ENCODE data around the gene LRRTM2.

Gene LRRTM2

DNA sequence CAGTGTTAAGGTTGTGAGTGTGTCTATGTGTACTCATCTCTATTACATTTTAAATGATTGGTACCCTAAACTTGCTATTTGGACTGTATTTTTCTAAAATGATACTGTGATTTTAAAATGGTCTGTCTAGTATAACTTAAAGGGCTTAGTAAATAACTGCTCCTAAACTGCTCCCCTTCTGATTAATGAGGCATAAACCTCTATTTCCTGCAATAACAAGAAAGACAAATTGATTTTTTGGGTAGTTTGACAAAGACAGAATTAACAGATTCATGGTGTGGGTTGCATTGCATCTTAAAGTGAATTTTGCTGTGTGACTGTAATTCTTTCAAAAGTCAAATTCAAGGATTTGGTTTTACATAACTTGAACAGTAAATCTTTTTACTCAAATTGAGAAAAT, 8.1 kb upstream of the LRRTM2 start:
- DNase-seq: no peak

- no peak for DNase-seq
Observed at GRCh38 chr5:138878437-138879235, 3.5 kb upstream of the LRRTM2 start.

DNA sequence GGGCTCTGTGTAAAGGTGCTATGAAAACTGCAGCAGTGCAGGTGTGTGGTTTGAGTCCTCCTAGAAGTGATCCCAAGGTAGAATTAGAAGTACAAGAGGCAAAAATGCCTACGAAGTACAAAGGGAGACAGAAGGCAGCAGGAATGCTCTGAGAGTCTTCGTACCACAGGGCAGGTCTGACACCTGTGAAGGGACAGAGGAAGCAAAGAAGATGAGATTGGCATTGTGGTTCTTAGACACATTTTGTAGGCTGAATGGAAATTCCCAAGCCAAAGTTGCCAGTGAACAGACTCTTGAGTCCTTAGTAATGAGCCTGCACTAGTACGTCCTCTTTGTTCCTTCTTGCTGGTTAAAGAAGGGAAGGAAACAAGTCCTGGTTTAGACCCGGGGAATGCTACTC, 1.7 kb upstream of the LRRTM2 start:
- DNase-seq: no peak

- DNase-seq: no peak
Observed at GRCh38 chr5:138875946-138876345, 811 bp upstream of the LRRTM2 start.

DNA sequence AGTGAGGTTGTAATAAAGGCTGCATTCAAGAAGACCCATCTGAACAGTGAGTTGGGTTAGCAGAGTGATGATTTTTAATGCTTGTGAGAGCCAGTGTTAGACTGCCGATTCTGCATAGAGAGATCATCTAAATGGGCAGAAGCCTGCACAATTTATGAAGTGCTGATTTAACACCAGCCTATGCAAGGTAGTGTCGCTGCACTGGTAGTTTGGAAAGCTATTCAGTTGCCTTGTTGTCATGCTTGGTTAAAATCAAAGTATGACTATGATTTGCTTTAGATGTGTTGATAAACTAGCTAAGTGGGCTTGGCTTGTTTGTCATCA, 379 bp upstream of the LRRTM2 start:
- DNase-seq: no peak

DNA sequence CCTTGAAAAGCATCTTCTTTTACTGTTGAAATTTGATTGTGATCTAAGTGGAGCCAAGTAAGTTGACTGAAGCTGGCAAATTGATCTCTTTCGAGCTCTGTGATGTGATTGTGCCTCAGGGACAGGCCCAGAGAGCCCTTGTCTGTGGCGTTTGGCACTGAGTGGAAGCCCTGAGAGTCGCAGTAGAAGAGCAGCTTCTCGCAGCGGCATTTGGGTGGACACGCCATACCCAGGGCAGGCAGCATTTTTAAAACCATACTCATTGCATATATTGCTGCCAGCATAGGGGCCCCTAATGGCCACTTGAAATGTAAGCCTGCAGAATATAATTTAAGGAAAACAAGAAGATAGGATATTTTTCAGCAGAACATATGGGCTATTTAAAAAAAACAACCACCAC, 894 bp downstream of the LRRTM2 start:
- no peak for DNase-seq

GRCh38 chr5:138873466-138874221, 1.5 kb downstream of the LRRTM2 start:
- DNase-seq: no peak

DNA sequence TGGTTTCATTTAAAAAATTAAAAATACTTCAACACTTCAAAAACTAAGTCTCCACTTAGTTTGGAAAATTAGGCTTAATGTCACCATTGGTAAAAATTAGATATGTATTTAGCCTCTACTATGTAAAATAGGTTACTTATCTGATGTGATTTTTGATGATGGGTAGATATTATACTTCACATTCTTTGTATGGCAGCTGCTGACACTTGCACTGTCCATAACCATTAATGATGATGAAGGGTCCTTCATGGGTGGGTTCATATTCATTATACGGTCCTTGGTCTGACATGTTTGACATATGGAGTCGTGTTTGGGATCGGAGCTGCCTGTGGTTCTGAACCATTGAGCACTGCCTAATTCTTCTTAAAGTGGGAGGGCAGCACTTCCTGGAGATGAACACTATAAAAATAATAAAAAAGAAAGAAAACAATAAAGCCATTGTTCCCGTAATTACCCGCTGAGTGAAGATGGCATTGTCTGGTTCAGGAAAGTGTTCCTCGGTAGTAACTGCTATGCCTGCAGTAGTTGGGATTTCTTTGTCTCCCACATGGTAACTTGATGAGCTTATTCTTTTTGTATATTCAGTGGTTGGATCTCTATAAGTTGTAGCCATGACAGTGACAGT, 2.2 kb downstream of the LRRTM2 start:
- no peak for DNase-seq

DNA sequence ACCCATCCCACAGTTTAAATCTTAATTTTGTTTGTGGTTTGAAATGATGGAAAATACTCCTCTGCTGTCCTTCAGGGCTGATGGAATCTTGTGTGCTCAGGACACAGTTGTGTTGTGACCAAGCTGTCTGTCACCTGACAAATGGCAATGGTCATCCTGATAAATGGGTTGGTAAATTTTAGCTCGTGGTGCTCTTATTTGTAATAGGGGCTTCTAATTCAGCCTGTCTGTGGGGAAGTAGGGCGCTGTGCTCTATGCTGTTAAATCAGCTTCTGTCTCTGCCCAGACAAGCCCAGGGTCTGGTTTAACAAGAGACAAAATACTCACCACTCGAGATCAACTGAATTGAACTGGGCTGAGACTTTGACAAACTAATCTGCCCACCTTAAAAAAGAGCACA, 4.5 kb downstream of the LRRTM2 start:
- DNase-seq: no peak

DNA sequence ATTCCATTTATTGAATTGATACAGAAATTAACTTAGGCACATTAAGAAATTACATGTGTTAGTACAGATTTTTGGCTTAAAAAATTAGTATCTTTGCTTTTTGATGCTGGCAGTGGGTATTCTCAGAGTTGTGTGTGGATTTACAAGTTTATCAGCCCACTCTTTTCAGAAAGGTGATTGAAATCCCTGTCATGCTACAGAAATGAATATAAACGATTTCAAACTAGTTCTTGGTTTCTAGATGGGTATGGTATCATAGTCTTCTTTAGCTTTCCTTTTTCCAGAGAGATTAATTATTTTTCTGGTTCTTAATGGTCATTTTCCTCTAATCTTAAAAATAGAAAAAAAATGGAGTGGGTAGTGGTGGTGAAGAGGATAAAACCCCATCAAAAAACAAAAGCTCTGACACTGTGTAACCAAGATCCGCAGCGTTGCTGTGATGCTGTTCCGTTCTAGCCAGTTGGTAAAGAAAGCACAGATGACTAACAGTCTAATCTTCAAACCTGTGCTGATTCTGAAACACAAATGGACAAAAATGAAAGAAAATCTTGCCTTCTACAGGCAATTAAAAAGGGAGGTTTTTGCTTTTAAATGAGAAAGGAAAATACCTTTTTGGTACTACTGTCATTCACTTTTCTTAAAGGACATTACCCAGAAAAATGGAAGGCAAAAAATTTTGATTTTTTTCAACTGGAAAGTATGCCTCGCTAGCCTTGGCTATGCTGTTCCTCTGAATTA, 5.2 kb downstream of the LRRTM2 start:
- peak in 1 of 5 donors; percentile 36 for DNase-seq

- DNase-seq: no peak
Observed at GRCh38 chr5:138869038-138869437, 6.1 kb downstream of the LRRTM2 start.

- no peak for DNase-seq
Observed at GRCh38 chr5:138867011-138867410, 8.1 kb downstream of the LRRTM2 start.

DNA sequence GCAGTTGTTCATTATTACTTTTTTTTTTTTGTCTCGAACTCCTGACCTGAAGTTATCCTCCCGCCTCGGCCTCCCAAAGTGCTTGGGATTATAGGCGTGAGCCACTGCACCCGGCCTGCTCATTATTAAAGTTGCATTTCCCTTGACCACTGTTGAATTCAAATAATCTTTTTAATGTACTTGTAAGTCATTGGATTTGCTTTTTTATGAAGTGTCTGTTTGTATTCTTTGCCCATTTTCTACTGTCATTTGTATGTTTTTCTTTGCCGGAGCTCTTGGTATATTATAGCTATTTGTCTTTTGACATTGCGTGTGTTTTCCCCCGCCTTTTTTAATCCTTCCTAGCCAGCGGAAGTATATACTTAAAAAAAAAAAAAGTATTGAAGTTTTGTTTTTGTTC, 22.0 kb downstream of the LRRTM2 start:
- no peak for DNase-seq

- DNase-seq: no peak
Observed at GRCh38 chr5:138850865-138851435, 24.2 kb downstream of the LRRTM2 start.

GRCh38 chr5:138849882-138850281, 25.3 kb downstream of the LRRTM2 start:
- DNase-seq: no peak

DNA sequence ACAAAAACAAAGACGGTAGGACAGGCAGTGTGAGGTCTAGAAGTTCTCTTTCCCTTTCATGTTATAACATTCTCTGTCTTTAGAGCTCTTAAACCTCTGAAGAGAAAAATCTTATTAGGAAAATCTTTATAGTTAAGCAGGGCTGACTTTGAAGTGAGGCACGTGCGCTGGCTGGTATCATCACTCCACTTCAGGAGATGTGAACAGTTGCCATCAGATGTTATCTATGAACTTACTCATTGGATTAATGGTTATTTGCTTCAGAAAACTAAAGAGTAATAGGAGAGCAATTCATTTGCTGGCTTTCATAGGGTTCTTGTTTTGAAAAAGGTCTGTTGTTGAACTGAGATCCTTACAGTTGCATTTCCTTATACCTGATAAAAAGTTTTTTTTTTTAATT, 25.7 kb downstream of the LRRTM2 start:
- DNase-seq: no peak

DNA sequence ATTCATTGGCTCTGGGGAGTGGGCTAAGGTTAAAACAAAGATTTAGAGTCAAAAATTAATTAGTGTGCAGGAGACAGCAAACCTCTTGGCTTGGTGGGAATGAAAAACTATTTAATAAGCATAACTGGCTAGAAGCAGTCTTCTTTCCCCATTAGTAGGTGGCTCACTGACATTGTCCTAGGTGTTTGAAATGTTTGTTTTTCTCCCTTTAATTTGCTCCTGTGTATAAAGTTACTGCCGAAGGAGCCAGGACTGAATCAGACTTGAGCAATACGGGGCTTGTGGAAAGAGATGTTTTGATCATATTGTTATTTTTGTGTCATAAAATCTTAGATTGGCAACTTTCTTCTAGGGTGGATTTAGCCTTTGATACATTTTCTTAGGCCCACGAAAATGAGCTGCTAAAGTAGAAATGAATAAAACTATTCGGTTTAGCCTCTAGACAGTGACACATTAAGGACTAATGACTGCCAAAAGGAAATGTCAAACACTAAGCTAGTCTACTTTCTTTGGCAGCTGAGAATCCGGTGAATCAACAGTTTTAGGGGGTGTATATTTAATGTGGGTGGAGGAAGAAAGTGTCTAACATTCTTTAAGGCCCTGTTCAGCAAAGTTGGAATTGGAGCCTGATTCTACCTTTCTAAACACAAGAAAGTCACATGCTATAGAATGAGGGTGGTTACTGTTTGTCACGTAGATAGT, 30.2 kb downstream of the LRRTM2 start:
- DNase-seq: no peak

DNA sequence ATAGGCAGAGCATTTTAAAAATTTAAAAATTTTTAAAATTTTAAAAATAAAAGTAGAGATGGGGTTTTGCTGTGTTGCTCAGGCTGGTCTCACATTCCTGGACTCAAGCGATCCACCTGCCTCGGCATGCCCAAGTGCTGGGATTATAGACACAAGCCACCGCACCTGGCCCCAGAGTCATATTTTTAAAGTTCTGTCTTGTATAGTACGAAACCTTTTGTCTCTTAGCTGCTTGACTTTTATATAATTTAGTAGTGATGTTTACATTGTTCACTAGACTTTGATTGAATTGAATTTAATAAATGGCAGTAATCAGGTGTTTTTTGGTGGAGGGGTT, 31.0 kb downstream of the LRRTM2 start:
- no peak for DNase-seq

- no peak for DNase-seq
Observed at GRCh38 chr5:138843316-138844124, 31.6 kb downstream of the LRRTM2 start.

GRCh38 chr5:138841531-138841930, 33.6 kb downstream of the LRRTM2 start:
- no peak for DNase-seq

DNA sequence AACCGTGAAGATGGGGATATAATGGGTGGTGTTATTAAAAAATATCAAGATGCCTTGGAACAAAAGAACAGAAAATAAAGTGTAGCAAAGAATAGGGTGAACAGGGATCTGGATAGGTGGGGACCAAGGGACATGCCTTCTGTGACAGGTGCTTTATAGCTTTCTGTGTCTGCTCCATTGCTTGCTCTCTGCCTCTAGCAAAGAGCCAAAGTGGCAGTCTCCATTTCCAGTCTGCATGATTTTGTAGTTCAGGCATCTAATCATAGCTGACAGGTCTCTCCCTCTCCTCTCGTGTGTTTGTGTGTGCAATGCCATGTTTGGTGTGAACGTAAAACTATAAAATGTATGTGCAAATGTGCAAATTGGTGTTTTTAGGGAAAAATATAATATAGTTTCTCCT, 35.0 kb downstream of the LRRTM2 start:
- DNase-seq: no peak

GRCh38 chr5:138837160-138837559, 38.0 kb downstream of the LRRTM2 start:
- no peak for DNase-seq

All from T-helper 1 cell (primary cell).